ENCODE measurements around the gene UTY.

Gene UTY

GRCh38 chrY:13450596-13451130 lies 29.2 kb downstream of the UTY start:
- ChIA-PET CTCF (no interaction called here), POLR2A (no interaction called here)
- Histone ChIP-seq H3K36me3 (ENCODE audit: control insufficient read depth in 2 of 2, insufficient read depth in 1 of 2, low read length in 2 of 2) (no peaks in the 10 kb centered on the region), H3K27ac (ENCODE audit: extremely low read depth, low read depth, low read length) (no peak overlapping the region), H3K4me3 (ENCODE audit: low read depth, low read length) (no peak overlapping the region), H3K9me3 (ENCODE audit: control insufficient read depth, insufficient read depth, low read depth, low read length) (no peaks in the 10 kb centered on the region), H3K4me1 (ENCODE audit: control insufficient read depth, insufficient read depth, low read length) (no peaks in the 10 kb centered on the region)
- no peak for TF ChIP-seq ZNF398 (tag by site-specific recombination; IDR thresholded peaks at IDR 0.05)
- TF ChIP-seq ZNF692 (tag by site-specific recombination; IDR thresholded peaks at IDR 0.05): no peak
- no peak for TF ChIP-seq ZNF518A (tag by site-specific recombination; conservative IDR thresholded peaks at IDR 0.05; ENCODE audit: low read depth)
- no peak for TF ChIP-seq ZNF140 (tag by site-specific recombination; IDR thresholded peaks at IDR 0.05)
- TF ChIP-seq ZNF274 (IDR thresholded peaks at IDR 0.05; ENCODE audit: low read length): no peak
- TF ChIP-seq ZNF274 (tag by site-specific recombination; IDR thresholded peaks at IDR 0.05; ENCODE audit: borderline replicate concordance): no peak
- TF ChIP-seq ZNF280C (tag by site-specific recombination; IDR thresholded peaks at IDR 0.05): no peak

- Histone ChIP-seq H3K4me3 (ENCODE audit: low read depth, low read length) (no peak overlapping the region), H3K9me3 (ENCODE audit: control insufficient read depth, insufficient read depth, low read depth, low read length) (no peaks in the 10 kb centered on the region), H3K4me1 (ENCODE audit: control insufficient read depth, insufficient read depth, low read length) (no peaks in the 10 kb centered on the region), H3K27ac (ENCODE audit: extremely low read depth, low read depth, low read length) (no peak overlapping the region), H3K36me3 (ENCODE audit: control insufficient read depth in 2 of 2, insufficient read depth in 1 of 2, low read length in 2 of 2) (no peaks in the 10 kb centered on the region)
- no peak for TF ChIP-seq ZEB2 (tag by site-specific recombination; IDR thresholded peaks at IDR 0.05)
- no peak for TF ChIP-seq ZNF785 (tag by site-specific recombination; IDR thresholded peaks at IDR 0.05)
- no peak for TF ChIP-seq ZNF830 (tag by site-specific recombination; IDR thresholded peaks at IDR 0.05; ENCODE audit: low read depth)
- CTCF ChIA-PET: no interaction called here
- POLR2A ChIA-PET: no interaction called here
Observed at GRCh38 chrY:13445566-13445965, 34.3 kb downstream of the UTY start.

- Histone ChIP-seq H3K9me3 (ENCODE audit: control insufficient read depth, insufficient read depth, low read depth, low read length) (no peaks in the 10 kb centered on the region), H3K4me1 (ENCODE audit: control insufficient read depth, insufficient read depth, low read length) (no peaks in the 10 kb centered on the region), H3K36me3 (ENCODE audit: control insufficient read depth in 2 of 2, insufficient read depth in 1 of 2, low read length in 2 of 2) (no peaks in the 10 kb centered on the region), H3K27ac (ENCODE audit: extremely low read depth, low read depth, low read length) (no peak overlapping the region), H3K4me3 (ENCODE audit: low read depth, low read length) (no peak overlapping the region)
- ChIA-PET CTCF (no interaction called here), POLR2A (no interaction called here)
- TF ChIP-seq ZNF449 (tag by site-specific recombination; IDR thresholded peaks at IDR 0.05) (no peak), ZBTB1 (tag by site-specific recombination; IDR thresholded peaks at IDR 0.05) (no peak), ZNF558 (tag by site-specific recombination; IDR thresholded peaks at IDR 0.05) (no peak), IKZF3 (tag by site-specific recombination; IDR thresholded peaks at IDR 0.05) (no peak), ZNF626 (tag by site-specific recombination; IDR thresholded peaks at IDR 0.05) (no peak), ZNF426 (tag by site-specific recombination; IDR thresholded peaks at IDR 0.05) (no peak), OVOL3 (tag by site-specific recombination; IDR thresholded peaks at IDR 0.05) (no peak)
Observed at GRCh38 chrY:13443146-13443545, 36.7 kb downstream of the UTY start.
